Measurements from ENCODE around the gene ELL.

Gene ELL

DNA sequence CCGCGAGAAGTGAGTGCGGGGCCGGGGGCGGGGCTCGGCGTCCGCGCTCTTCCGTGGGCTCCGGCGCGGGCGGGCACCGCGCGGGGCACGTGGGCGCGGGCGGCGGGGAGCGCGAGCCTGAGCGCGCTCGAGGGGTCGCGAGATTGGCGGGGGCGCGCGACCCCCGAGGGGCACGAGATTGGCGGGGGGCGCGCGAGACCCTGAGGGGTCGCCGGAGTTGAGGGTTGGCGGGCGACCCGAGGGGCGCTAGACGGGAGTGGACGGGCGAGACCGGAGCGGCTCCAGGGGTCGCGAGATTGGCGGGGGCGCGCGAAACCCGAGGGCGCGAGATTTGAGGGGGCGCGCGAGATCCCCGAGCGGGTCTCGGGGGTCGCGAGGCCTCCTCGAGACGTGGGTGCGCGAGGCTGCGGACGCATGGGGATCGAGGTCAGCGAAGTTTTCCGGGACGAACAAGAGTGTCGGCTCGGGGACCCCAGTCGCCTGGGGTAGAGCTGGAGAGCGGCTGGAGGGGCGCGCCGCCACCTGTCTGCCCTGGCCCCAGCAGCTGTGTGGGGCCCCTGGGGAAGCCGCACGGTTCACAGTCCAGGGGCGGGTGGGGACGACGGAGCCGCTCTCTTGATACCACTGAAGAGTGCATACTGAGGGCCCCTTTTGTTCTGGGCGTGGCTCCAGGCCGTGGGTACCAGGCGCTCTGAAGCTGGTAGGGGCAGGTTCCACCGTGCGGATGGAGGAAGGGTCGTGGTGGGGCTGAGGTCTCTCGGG is 102.0 kb downstream of the ELL start:
- TF ChIP-seq NFIC (IDR thresholded peaks at IDR 0.05) (no peak), ZBTB7A (IDR thresholded peaks at IDR 0.05; ENCODE audit: low read depth) (peak; percentile 98), RAD21 (IDR thresholded peaks at IDR 0.05; ENCODE audit: low read depth) (no peak), REST (IDR thresholded peaks at IDR 0.05; ENCODE audit: low read depth) (no peak)
- TF ChIP-seq, protein P1, sequence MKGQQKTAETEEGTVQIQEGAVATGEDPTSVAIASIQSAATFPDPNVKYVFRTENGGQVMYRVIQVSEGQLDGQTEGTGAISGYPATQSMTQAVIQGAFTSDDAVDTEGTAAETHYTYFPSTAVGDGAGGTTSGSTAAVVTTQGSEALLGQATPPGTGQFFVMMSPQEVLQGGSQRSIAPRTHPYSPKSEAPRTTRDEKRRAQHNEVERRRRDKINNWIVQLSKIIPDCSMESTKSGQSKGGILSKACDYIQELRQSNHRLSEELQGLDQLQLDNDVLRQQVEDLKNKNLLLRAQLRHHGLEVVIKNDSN (IDR thresholded peaks at IDR 0.05): no peak; the same call in 1 of the 2 replicates

DNA sequence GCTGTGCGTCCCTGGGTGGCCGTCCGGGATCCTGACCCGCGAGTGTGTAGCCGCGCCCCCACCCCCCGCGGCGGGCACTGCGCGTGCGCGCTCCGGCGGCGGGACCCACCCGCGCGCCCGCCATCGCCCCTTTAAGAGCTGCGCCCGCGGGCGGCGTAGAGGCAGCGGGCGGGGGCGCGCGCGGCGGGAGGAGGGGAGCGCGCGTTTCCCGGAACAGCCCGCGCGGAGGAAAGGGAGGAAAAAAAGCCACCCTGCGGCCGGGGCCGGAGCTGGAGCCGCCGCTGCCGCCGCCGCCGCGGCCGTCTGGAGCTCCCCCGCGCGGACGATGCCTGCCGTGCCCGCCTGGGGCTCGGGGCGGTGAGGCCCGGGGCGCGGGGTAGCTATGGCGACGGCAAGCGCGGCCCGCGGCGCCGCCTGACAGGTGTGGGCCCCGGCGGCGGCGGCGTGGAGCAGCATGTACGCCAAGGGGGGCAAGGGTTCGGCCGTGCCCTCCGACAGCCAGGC is 102.6 kb downstream of the ELL start, which contains the start of gene SSBP4:
Gene SSBP4, plus strand, starts transcription at position 204 of the 504 bp plus-strand sequence. Its CDS starts 251 bp downstream, at position 455.
- TF ChIP-seq TCF12 (IDR thresholded peaks at IDR 0.05; ENCODE audit: low read depth): 0 out of 2 replicates have a peak, but pooled peaks have one; percentile 42
- no peak for TF ChIP-seq ZBTB7A (IDR thresholded peaks at IDR 0.05; ENCODE audit: low read depth)
- TF ChIP-seq CEBPB (IDR thresholded peaks at IDR 0.05): no peak
- peak; percentile 87 for TF ChIP-seq EP300 (IDR thresholded peaks at IDR 0.05; ENCODE audit: borderline replicate concordance)
- peak; percentile 57; the same call in 1 of the 2 replicates for TF ChIP-seq MAX (IDR thresholded peaks at IDR 0.05)
- peak; percentile 9; the same call in 1 of the 2 replicates for TF ChIP-seq RAD21 (IDR thresholded peaks at IDR 0.05; ENCODE audit: low read depth)
- TF ChIP-seq TAF1 (IDR thresholded peaks at IDR 0.05; ENCODE audit: low read depth): peak; percentile 61; the same call in 1 of the 2 replicates
- no peak for TF ChIP-seq TEAD4 (IDR thresholded peaks at IDR 0.05)
- TF ChIP-seq, protein P1 (IDR thresholded peaks at IDR 0.05): no peak
- TF ChIP-seq REST (IDR thresholded peaks at IDR 0.05; ENCODE audit: low read depth): no peak
- TF ChIP-seq NFIC (IDR thresholded peaks at IDR 0.05): no peak
- no peak for TF ChIP-seq CREB1 (IDR thresholded peaks at IDR 0.05; ENCODE audit: low read depth)
- no peak for TF ChIP-seq FOXM1 (IDR thresholded peaks at IDR 0.05; ENCODE audit: borderline replicate concordance, low read depth)
- peak; percentile 17; the same call in 1 of the 2 replicates for TF ChIP-seq YY1 (IDR thresholded peaks at IDR 0.05; ENCODE audit: low read depth)
- TF ChIP-seq EGR1 (IDR thresholded peaks at IDR 0.05): 0 out of 2 replicates have a peak, but pooled peaks have one; percentile 37

- peak; percentile 48; the same call in 1 of the 2 replicates for TF ChIP-seq TCF12 (IDR thresholded peaks at IDR 0.05; ENCODE audit: low read depth)
- no peak for TF ChIP-seq TEAD4 (IDR thresholded peaks at IDR 0.05)
- TF ChIP-seq FOXM1 (IDR thresholded peaks at IDR 0.05; ENCODE audit: borderline replicate concordance, low read depth): no peak
Measured at GRCh38 chr19:18418483-18419194, 103.2 kb downstream of the ELL start.

- TF ChIP-seq TEAD4 (IDR thresholded peaks at IDR 0.05) (no peak), NFIC (IDR thresholded peaks at IDR 0.05) (no peak), EP300 (IDR thresholded peaks at IDR 0.05; ENCODE audit: borderline replicate concordance) (no peak), CEBPB (IDR thresholded peaks at IDR 0.05) (no peak), CREB1 (IDR thresholded peaks at IDR 0.05; ENCODE audit: low read depth) (no peak)
- TF ChIP-seq, protein P1 (IDR thresholded peaks at IDR 0.05): no peak
Measured at GRCh38 chr19:18418029-18418482, 103.8 kb downstream of the ELL start.

DNA sequence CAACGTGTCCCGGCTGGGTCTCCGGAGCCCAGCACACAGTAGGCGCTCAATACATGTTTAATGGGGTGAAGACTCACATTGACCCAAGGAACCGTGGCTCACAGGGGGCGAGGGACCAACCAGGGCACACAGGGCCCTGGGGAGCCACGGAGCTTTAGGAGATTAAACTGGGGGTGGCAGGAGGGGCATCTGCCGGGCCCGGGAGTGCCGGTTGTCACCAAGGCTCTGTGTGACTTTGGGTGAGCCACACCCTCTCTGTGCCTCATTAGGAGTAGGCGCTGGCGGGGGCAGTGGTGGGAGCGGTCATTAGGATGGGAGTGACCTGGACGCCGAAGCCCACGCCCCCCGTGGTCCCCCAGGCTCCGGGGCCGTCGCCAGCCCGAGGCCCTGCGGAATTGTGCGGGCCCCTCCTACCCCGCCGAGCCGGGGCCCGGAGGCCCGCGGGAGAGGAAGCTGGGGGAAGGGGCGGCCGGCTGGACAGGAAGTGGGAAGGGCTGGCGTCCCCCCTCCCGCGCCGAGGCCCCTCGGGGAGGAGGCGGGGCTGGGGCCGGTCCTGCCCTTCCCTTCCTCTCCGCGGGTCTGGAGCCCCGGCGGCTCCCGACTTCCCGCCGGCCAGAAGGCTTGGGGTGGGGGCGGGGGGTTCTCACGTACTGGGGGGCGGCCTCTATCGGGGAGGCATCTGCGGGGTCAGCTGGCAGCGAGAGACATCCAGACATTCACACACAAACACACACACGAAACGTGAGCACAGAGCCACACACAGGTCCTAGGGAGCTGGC is 104.4 kb downstream of the ELL start:
- TF ChIP-seq EP300 (IDR thresholded peaks at IDR 0.05; ENCODE audit: borderline replicate concordance) (no peak), YY1 (IDR thresholded peaks at IDR 0.05; ENCODE audit: low read depth) (no peak), TEAD4 (IDR thresholded peaks at IDR 0.05) (no peak), NFIC (IDR thresholded peaks at IDR 0.05) (no peak), FOXM1 (IDR thresholded peaks at IDR 0.05; ENCODE audit: borderline replicate concordance, low read depth) (no peak), ZBTB7A (IDR thresholded peaks at IDR 0.05; ENCODE audit: low read depth) (peak; percentile 72), REST (IDR thresholded peaks at IDR 0.05; ENCODE audit: low read depth) (no peak), MAX (IDR thresholded peaks at IDR 0.05) (no peak)

Measured in Ishikawa (cell line).